Esophagus squamous epithelium (tissue), 5 donors: ENCODE data around the gene HAO1. TPM values are rescaled to one million over a fixed set of nuclear protein-coding genes. Genes with fewer than 3 reads are reported as not detected.

Source experiments
- DNase-seq: peaks from one replicate; lab custom pipeline; 2025; lab: John Stamatoyannopoulos, UW
- H3K27ac ChIP-seq, 4 donors: fragments of 200-600 bp; sonication (generic); one replicate each; pipeline ENCODE4 v1.5.1; 2016 to 2019; ENCODE audit warnings: mild to moderate bottlenecking in 1 of 4
- H3K27me3 ChIP-seq, 4 donors: fragments of 200-600 bp; sonication (generic); 1 replicate in 3 of 4; 2 replicates in 1 of 4; pipeline versions ENCODE4 v1.5.1 to v1.6.0; 2017 to 2021; ENCODE audit warnings: antibody characterized with exemption in 1 of 4
- H3K36me3 ChIP-seq, 3 donors: fragments of 200-600 bp; sonication (generic); one replicate each; pipeline ENCODE4 v1.5.1; 2016 to 2019
- H3K4me1 ChIP-seq, 3 donors: fragments of 200-600 bp; sonication (generic); one replicate each; pipeline ENCODE4 v1.5.1; 2017 to 2019
- H3K4me3 ChIP-seq, 4 donors: fragments of 200-600 bp; sonication (generic); 1 replicate in 3 of 4; 2 replicates in 1 of 4; pipeline ENCODE4 v1.5.1; 2016 to 2019; ENCODE audit warnings: mild to moderate bottlenecking in 2 of 4, moderate library complexity in 1 of 4
- H3K9me3 ChIP-seq, 3 donors: fragments of 200-600 bp; sonication (generic); one replicate each; pipeline ENCODE4 v1.5.1; 2016 to 2019
- POLR2A ChIP-seq, 4 donors: fragments of 450-650 bp; IDR thresholded peaks; one replicate each; pipeline ENCODE4 v1.6.1; 2017; ENCODE audit warnings: antibody characterized with exemption in 4 of 4, mild to moderate bottlenecking in 4 of 4, moderate library complexity in 3 of 4
- WGBS, 2 donors: methylation state at CpG; one replicate each; pipeline ENCODE4 v1.1.5; 2018; 5-methylcytosine and 5-hydroxymethylcytosine counted together
- intact Hi-C: fragments of 100-400 bp; cut with DNase I; formaldehyde crosslinking; loops from one replicate; pipeline ENCODE4 v1.15.0; 2022
- total RNA-seq, 4 donors: library from RNA; depleted of rRNA; stranded (reverse); fragments of >200 nt; gene quantifications; one replicate each; pipeline ENCODE4 v1.1.0, GENCODE V29; 2016
- TF ChIP-seq, protein P1 (sequence below), 6 experiments: fragments of 450-650 bp in 4 of 6; fragments of 200-600 bp in 2 of 6; sonication (generic) in 2 of 6; IDR thresholded peaks; one replicate each; pipeline ENCODE4 v1.5.1; 2016 to 2019; ENCODE audit warnings: antibody characterized with exemption in 6 of 6, mild to moderate bottlenecking in 4 of 6, moderate library complexity in 4 of 6
- donor health status: DM: yes; HTN: yes; CAD: no.

HAO1 gene
- total RNA-seq, 4 donors from 2014 or later: 0.70 TPM; not detected in 3

DNA sequence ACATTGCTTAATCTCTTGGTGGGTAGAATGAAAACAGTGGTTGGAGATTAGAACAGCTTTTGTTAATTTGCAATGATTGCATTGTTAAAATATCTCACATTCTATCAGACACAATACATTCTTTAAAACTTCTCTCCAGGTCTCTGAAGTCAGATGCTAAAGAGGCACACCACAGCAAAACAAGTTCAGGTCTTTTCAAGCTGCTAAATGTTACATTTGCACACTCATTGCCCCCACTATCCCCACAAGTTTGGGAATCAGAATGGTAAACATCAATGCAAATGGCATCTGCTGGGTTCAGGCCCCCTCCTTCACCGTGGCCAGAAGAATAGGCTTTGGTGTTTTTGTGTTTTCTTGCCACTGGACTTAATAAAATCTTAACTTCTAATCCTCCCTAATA, 10.1 kb upstream of the HAO1 start:
- no peak for DNase-seq
- no peaks in the 10 kb centered on the region for H3K4me1 ChIP-seq
- no peak overlapping the region for H3K4me3 ChIP-seq
- no peak overlapping the region for H3K27ac ChIP-seq
- WGBS, 2 donors: 75 to 82% methylated on average over 1 of the region's 1 CpG
- no peaks in the 10 kb centered on the region for H3K36me3 ChIP-seq
- peaks cover 0 to 5% (median 0%) of the 10 kb centered on the region in 3 donors for H3K9me3 ChIP-seq
- TF ChIP-seq, protein P1, sequence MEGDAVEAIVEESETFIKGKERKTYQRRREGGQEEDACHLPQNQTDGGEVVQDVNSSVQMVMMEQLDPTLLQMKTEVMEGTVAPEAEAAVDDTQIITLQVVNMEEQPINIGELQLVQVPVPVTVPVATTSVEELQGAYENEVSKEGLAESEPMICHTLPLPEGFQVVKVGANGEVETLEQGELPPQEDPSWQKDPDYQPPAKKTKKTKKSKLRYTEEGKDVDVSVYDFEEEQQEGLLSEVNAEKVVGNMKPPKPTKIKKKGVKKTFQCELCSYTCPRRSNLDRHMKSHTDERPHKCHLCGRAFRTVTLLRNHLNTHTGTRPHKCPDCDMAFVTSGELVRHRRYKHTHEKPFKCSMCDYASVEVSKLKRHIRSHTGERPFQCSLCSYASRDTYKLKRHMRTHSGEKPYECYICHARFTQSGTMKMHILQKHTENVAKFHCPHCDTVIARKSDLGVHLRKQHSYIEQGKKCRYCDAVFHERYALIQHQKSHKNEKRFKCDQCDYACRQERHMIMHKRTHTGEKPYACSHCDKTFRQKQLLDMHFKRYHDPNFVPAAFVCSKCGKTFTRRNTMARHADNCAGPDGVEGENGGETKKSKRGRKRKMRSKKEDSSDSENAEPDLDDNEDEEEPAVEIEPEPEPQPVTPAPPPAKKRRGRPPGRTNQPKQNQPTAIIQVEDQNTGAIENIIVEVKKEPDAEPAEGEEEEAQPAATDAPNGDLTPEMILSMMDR (IDR thresholded peaks at IDR 0.05): no peak
- TF ChIP-seq POLR2A (IDR thresholded peaks at IDR 0.05): no peak
- intact Hi-C loops: no loop called here
- H3K27me3 ChIP-seq: no peaks in the 10 kb centered on the region

DNA sequence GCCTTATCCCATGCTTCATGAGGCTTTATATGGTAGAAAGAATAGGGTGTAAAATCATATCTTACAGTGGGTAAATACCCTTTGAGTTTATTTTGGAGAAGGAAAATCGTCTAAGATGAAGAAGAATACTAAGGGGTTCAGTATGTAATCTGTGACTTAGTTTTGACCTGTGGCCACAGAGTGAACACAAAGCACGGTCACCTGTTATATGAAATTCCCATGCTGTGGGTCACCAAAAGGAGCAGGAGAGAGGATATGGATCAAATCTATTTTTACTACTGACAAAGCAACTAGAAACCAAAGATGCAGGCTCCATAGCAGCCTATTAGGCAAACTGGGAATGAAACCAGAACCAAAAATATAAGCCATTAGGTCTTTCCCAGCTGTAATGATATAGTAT, 3.6 kb upstream of the HAO1 start:
- no peaks in the 10 kb centered on the region for H3K27me3 ChIP-seq
- intact Hi-C loops: no loop called here
- WGBS, 2 donors: 17 to 33% methylated on average over 2 of the region's 2 CpGs
- DNase-seq: no peak
- H3K36me3 ChIP-seq: no peaks in the 10 kb centered on the region
- H3K4me1 ChIP-seq: no peaks in the 10 kb centered on the region
- no peak overlapping the region for H3K27ac ChIP-seq
- H3K4me3 ChIP-seq: no peak overlapping the region
- TF ChIP-seq, protein P1 (IDR thresholded peaks at IDR 0.05): no peak
- TF ChIP-seq POLR2A (IDR thresholded peaks at IDR 0.05): no peak
- peaks cover 0 to 5% (median 0%) of the 10 kb centered on the region in 3 donors for H3K9me3 ChIP-seq

DNA sequence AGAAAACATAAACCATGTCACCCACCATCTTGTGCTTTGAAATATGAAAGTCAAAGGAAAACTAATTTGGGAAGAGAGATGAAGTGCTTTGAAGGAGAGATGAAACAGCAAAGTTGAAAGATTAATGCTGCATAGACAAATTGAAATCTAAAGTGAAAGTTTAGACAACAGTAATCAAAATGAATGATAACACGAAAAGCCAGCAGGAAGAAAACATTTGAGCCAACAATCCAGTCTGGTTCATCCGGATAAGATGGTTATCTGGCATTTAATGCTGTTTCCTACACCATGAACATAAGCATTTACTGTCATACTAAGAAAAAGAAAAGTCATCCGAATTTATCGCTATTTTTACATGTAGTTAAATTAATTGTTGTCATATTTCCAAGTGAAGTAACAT, 595 bp downstream of the HAO1 start:
- Histone ChIP-seq H3K36me3 (no peaks in the 10 kb centered on the region), H3K27me3 (no peaks in the 10 kb centered on the region), H3K9me3 (no peaks in the 10 kb centered on the region), H3K4me3 (no peak overlapping the region), H3K27ac (no peak overlapping the region), H3K4me1 (peaks cover 0 to 7% (median 0%) of the 10 kb centered on the region in 3 donors)
- TF ChIP-seq, protein P1 (IDR thresholded peaks at IDR 0.05): no peak
- TF ChIP-seq POLR2A (IDR thresholded peaks at IDR 0.05): no peak
- WGBS, 2 donors: 61 to 71% methylated on average over 4 of the region's 4 CpGs
- intact Hi-C loops: no loop called here
- no peak for DNase-seq

DNA sequence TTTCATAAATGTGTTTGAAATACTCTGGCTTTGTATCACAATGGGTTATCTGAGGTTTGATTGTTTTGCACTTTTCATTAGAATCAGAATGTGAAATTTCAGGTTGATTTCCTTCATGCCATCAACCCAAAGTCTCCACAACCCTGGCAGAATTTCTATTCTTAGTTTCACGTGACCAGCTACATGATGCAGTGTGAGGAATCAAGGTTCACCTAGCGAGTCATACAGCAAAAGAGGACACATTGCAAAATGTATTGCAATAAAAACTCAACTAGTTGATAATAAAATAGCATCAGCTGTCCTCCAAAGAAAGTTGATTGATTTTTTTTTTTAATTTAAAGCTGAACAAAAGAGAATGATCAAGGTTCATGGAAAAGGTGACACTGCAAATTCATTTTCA, 2.2 kb downstream of the HAO1 start:
- no peaks in the 10 kb centered on the region for H3K36me3 ChIP-seq
- no peaks in the 10 kb centered on the region for H3K27me3 ChIP-seq
- no peak overlapping the region for H3K27ac ChIP-seq
- intact Hi-C loops: no loop called here
- WGBS, 2 donors: 62 to 75% methylated on average over 2 of the region's 2 CpGs
- DNase-seq: no peak
- no peak for TF ChIP-seq POLR2A (IDR thresholded peaks at IDR 0.05)
- TF ChIP-seq, protein P1 (IDR thresholded peaks at IDR 0.05): no peak
- no peaks in the 10 kb centered on the region for H3K9me3 ChIP-seq
- H3K4me3 ChIP-seq: no peak overlapping the region
- peaks cover 0 to 7% (median 0%) of the 10 kb centered on the region in 3 donors for H3K4me1 ChIP-seq

DNA sequence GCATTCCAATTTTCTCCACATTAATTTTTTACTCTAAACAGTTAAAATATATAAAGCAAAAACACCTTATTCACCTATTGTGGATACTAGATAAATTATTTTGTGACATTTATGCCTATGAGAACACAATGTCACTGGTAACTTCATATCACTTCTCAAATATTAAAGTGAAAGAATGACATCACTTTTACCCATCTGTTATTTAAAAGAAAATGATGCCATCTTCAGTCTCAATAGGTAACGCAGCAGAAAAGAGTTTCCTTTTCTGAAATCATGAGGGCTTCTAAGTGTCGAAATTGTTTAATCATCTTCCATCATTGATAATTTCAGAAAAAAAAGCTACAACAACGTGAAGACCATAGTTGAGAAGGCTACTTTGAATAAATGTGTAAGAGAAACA, 2.9 kb downstream of the HAO1 start:
- no peak for DNase-seq
- intact Hi-C loops: no loop called here
- no peaks in the 10 kb centered on the region for H3K27me3 ChIP-seq
- no peaks in the 10 kb centered on the region for H3K36me3 ChIP-seq
- H3K9me3 ChIP-seq: no peaks in the 10 kb centered on the region
- H3K27ac ChIP-seq: no peak overlapping the region
- 84 to 92% methylated on average over 3 of the region's 3 CpGs for whole genome bisulfite sequencing, 2 donors
- no peak for TF ChIP-seq POLR2A (IDR thresholded peaks at IDR 0.05)
- TF ChIP-seq, protein P1 (IDR thresholded peaks at IDR 0.05): no peak
- no peak overlapping the region for H3K4me3 ChIP-seq
- peaks cover 0 to 7% (median 0%) of the 10 kb centered on the region in 3 donors for H3K4me1 ChIP-seq
